HL-60/S4 treated with retinoic acid at 250 ng/mL for 4 days and 3 days (cell line): ENCODE data around the gene EME2.
"Not testable (repeated sequence)": the region's sequence is repeated elsewhere in the genome, so short reads cannot be mapped to it uniquely, and the experiment has no call there.

Experiments
- in situ Hi-C: fragments of 300-500 bp; cut with MboI; formaldehyde crosslinking; loops from 2 replicates; pipeline ENCODE4 v1.7.0; 2022; ENCODE audit warnings: low sequenced_read_pairs

The EME2 gene

GRCh38 chr16:1790611-1791255 is 18.1 kb downstream of the EME2 start:
- in situ Hi-C loops: no loop called here

- in situ Hi-C loops: no loop called here
Observed at GRCh38 chr16:1791256-1791942, 18.8 kb downstream of the EME2 start.

GRCh38 chr16:1791943-1792812 is 19.6 kb downstream of the EME2 start:
- in situ Hi-C loops: no loop called here

GRCh38 chr16:1792836-1793577 is 20.4 kb downstream of the EME2 start:
- in situ Hi-C loops: no loop called here

- in situ Hi-C loops: no loop called here
Observed at GRCh38 chr16:1793578-1794220, 21.1 kb downstream of the EME2 start, which contains the start of gene IGFALS. IGFALS (minus strand) TSS chr16:1793705; CDS start chr16:1793652, 53 bp downstream.

- in situ Hi-C loops: no loop called here
Observed at GRCh38 chr16:1794221-1794871, 21.7 kb downstream of the EME2 start.

- in situ Hi-C loops: no loop called here
Observed at GRCh38 chr16:1794908-1795666, 22.5 kb downstream of the EME2 start.

- in situ Hi-C loops: not testable (repeated sequence)
Observed at GRCh38 chr16:1799263-1799662, 26.7 kb downstream of the EME2 start.

GRCh38 chr16:1800701-1801100 is 28.1 kb downstream of the EME2 start:
- in situ Hi-C loops: no loop called here

- in situ Hi-C loops: no loop called here
Observed at GRCh38 chr16:1807626-1808025, 35.0 kb downstream of the EME2 start.

GRCh38 chr16:1808691-1809090 is 36.1 kb downstream of the EME2 start:
- in situ Hi-C loops: no loop called here

GRCh38 chr16:1809281-1809801 is 36.7 kb downstream of the EME2 start:
- in situ Hi-C loops: no loop called here

- in situ Hi-C loops: no loop called here
Observed at GRCh38 chr16:1810106-1810505, 37.5 kb downstream of the EME2 start.

- in situ Hi-C loops: no loop called here
Observed at GRCh38 chr16:1810536-1810935, 37.9 kb downstream of the EME2 start.

- in situ Hi-C loops: no loop called here
Observed at GRCh38 chr16:1812732-1813163, 40.1 kb downstream of the EME2 start.

- in situ Hi-C loops: no loop called here
Observed at GRCh38 chr16:1815461-1815860, 42.9 kb downstream of the EME2 start.

GRCh38 chr16:1816396-1817275 is 44.0 kb downstream of the EME2 start:
- in situ Hi-C loops: no loop called here

GRCh38 chr16:1817276-1817589 is 44.6 kb downstream of the EME2 start:
- in situ Hi-C loops: no loop called here
